ENCODE measurements around the gene CLTCL1. TPM values are rescaled to one million over a fixed set of nuclear protein-coding genes. Genes with fewer than 3 reads are reported as not detected.

Gene CLTCL1
- polyA plus RNA-seq, 3 donors: 3.9 to 5.4 (median 4.5) TPM

GRCh38 chr22:19136915-19137314 is 154.6 kb downstream of the CLTCL1 start:
- no peak for DNase-seq (ENCODE audit: low read depth in 3 of 3, low spot score in 2 of 3)

- no peak for DNase-seq (ENCODE audit: low read depth in 3 of 3, low spot score in 2 of 3)
Observed at GRCh38 chr22:19134874-19135273, 156.6 kb downstream of the CLTCL1 start.

- DNase-seq (ENCODE audit: low read depth in 3 of 3, low spot score in 2 of 3): no peak
Observed at GRCh38 chr22:19134176-19134831, 157.2 kb downstream of the CLTCL1 start.

GRCh38 chr22:19133561-19133960 is 158.0 kb downstream of the CLTCL1 start:
- DNase-seq (ENCODE audit: low read depth in 3 of 3, low spot score in 2 of 3): no peak

- DNase-seq (ENCODE audit: low read depth in 3 of 3, low spot score in 2 of 3): no peak
Observed at GRCh38 chr22:19132693-19133400, 158.7 kb downstream of the CLTCL1 start.

- DNase-seq (ENCODE audit: low read depth in 3 of 3, low spot score in 2 of 3): no peak
Observed at GRCh38 chr22:19132153-19132552, 159.4 kb downstream of the CLTCL1 start.

- DNase-seq (ENCODE audit: low read depth in 3 of 3, low spot score in 2 of 3): no peak
Observed at GRCh38 chr22:19131685-19132015, 159.9 kb downstream of the CLTCL1 start.

GRCh38 chr22:19130959-19131684 is 160.4 kb downstream of the CLTCL1 start, which contains the start of gene TSSK2:
Gene TSSK2, plus strand, starts transcription at chr22:19131308. Its CDS starts 92 bp downstream, at chr22:19131400.
- DNase-seq (ENCODE audit: low read depth in 3 of 3, low spot score in 2 of 3): no peak

GRCh38 chr22:19129871-19130270 is 161.6 kb downstream of the CLTCL1 start:
- no peak for DNase-seq (ENCODE audit: low read depth in 3 of 3, low spot score in 2 of 3)

Other genes with a start within 250 kb of the CLTCL1 start
- gene DGCR2, start 169.3 kb downstream of the CLTCL1 start, polyA plus RNA-seq (ENCODE audit: insufficient read length in 3 of 3): 10 to 100 TPM; 70.1 to 76.5 (median 70.6) TPM
- gene TSSK2, start 160.4 kb downstream of the CLTCL1 start, polyA plus RNA-seq (ENCODE audit: insufficient read length in 3 of 3): under 1 TPM in 2 of 3 donors, not detected in 1; 0.14 to 0.28 TPM
- 10 to 100 TPM; 11.3 to 13.3 (median 12.8) TPM for gene ESS2, start 147.1 kb downstream of the CLTCL1 start, polyA plus RNA-seq (ENCODE audit: insufficient read length in 3 of 3)
- gene GSC2, start 141.4 kb downstream of the CLTCL1 start, polyA plus RNA-seq (ENCODE audit: insufficient read length in 3 of 3): not detected
- gene SLC25A1, start 113.0 kb downstream of the CLTCL1 start, polyA plus RNA-seq (ENCODE audit: insufficient read length in 3 of 3): 10 to 100 TPM; 68.2 to 77.7 (median 70.7) TPM
- 10 to 100 TPM; 32.3 to 35.5 (median 34.9) TPM for gene HIRA, start 140.0 kb upstream of the CLTCL1 start, polyA plus RNA-seq (ENCODE audit: insufficient read length in 3 of 3)
- 10 to 100 TPM; 48.1 to 51.3 (median 49.1) TPM for gene MRPL40, start 140.8 kb upstream of the CLTCL1 start, polyA plus RNA-seq (ENCODE audit: insufficient read length in 3 of 3)
- 10 to 100 TPM; 39.7 to 45.6 (median 44.3) TPM for gene C22orf39, start 156.0 kb upstream of the CLTCL1 start, polyA plus RNA-seq (ENCODE audit: insufficient read length in 3 of 3)
- gene UFD1, start 187.5 kb upstream of the CLTCL1 start, polyA plus RNA-seq (ENCODE audit: insufficient read length in 3 of 3): 10 to 100 TPM; 67.7 to 77.5 (median 70.7) TPM
- 10 to 100 TPM; 17.0 to 18.7 (median 18.1) TPM for gene CDC45, start 188.2 kb upstream of the CLTCL1 start, polyA plus RNA-seq (ENCODE audit: insufficient read length in 3 of 3)
- gene CLDN5, start 232.7 kb upstream of the CLTCL1 start, polyA plus RNA-seq (ENCODE audit: insufficient read length in 3 of 3): 10 to 100 TPM; 16.6 to 24.5 (median 22.2) TPM

Data from right renal cortex interstitium (tissue), 3 donors.